Right ventricle myocardium superior (tissue), 1 donor: ENCODE data around the gene C1QTNF9B. TPM values are rescaled to one million over a fixed set of nuclear protein-coding genes. Genes with fewer than 3 reads are reported as not detected.

Source experiments
- ATAC-seq: fragments of 200-7000 bp; cut with Tn5 transposase; one replicate; pipeline ENCODE4 v1.9.1; 2020; ENCODE audit warnings: mild to moderate bottlenecking; ENCODE audit not compliant: poor library complexity
- DNase-seq: peaks from one replicate; pipeline ENCODE4 v3.0.0-alpha.2; 2020
- intact Hi-C: fragments of 100-400 bp; cut with DNase I; formaldehyde crosslinking; loops from one replicate; pipeline ENCODE4 v1.11.2; 2022
- total RNA-seq: library from RNA; stranded (reverse); fragmentation: NEBNext Ultra II Directional; extraction: Animal tissue kit (Norgen Biotek cat#: 25700); gene quantifications from one replicate; pipeline ENCODE4 v1.2.1, GENCODE V29; 2021
- donor health status: DM: no; HTN: yes; CAD: no; lungs with severe emphysema.

Gene C1QTNF9B
- total RNA-seq, 1 donor from 2014 or later: 1.9 TPM

GRCh38 chr13:23866420-23867026 is 30.8 kb downstream of the C1QTNF9B start:
- DNase-seq: no peak
- intact Hi-C loops: no loop called here
- ATAC-seq: no peak

GRCh38 chr13:23865906-23866305 is 31.4 kb downstream of the C1QTNF9B start:
- ATAC-seq (no peak), DNase-seq (no peak)
- intact Hi-C loops: no loop called here

GRCh38 chr13:23865026-23865425 is 32.3 kb downstream of the C1QTNF9B start:
- intact Hi-C loops: no loop called here
- no peak for ATAC-seq
- no peak for DNase-seq

- DNase-seq: no peak
- intact Hi-C loops: no loop called here
- ATAC-seq: no peak
Measured at GRCh38 chr13:23861310-23861709, 36.0 kb downstream of the C1QTNF9B start.

GRCh38 chr13:23859904-23860303 is 37.4 kb downstream of the C1QTNF9B start:
- no peak for ATAC-seq
- DNase-seq: no peak
- intact Hi-C loops: no loop called here

GRCh38 chr13:23859455-23859854 is 37.8 kb downstream of the C1QTNF9B start:
- intact Hi-C loops: no loop called here
- ATAC-seq: no peak
- no peak for DNase-seq

GRCh38 chr13:23858546-23858945 is 38.8 kb downstream of the C1QTNF9B start:
- ATAC-seq: no peak
- DNase-seq: no peak
- intact Hi-C loops: no loop called here

GRCh38 chr13:23856008-23856750 is 41.1 kb downstream of the C1QTNF9B start:
- ATAC-seq (no peak), DNase-seq (no peak)
- intact Hi-C loops: no loop called here

GRCh38 chr13:23855360-23855759 is 41.9 kb downstream of the C1QTNF9B start:
- DNase-seq (no peak), ATAC-seq (no peak)

GRCh38 chr13:23852351-23852750 is 45.0 kb downstream of the C1QTNF9B start:
- intact Hi-C loops: no loop called here
- no peak for ATAC-seq
- no peak for DNase-seq

More at GRCh38 chr13:23855360-23855759, 41.9 kb downstream of the C1QTNF9B start:
- intact Hi-C loops: no loop called here

GRCh38 chr13:23851106-23851505 is 46.2 kb downstream of the C1QTNF9B start:
- no peak for ATAC-seq
- intact Hi-C loops: no loop called here
- DNase-seq: no peak

GRCh38 chr13:23850134-23850533 is 47.2 kb downstream of the C1QTNF9B start:
- ATAC-seq (no peak), DNase-seq (no peak)
- intact Hi-C loops: no loop called here

- intact Hi-C loops: no loop called here
- DNase-seq (no peak), ATAC-seq (no peak)
Measured at GRCh38 chr13:23849670-23850069, 47.6 kb downstream of the C1QTNF9B start.

- intact Hi-C loops: no loop called here
- no peak for DNase-seq
- ATAC-seq: peak; percentile 15
Measured at GRCh38 chr13:23848646-23849141, 48.6 kb downstream of the C1QTNF9B start.

GRCh38 chr13:23848019-23848418 is 49.3 kb downstream of the C1QTNF9B start:
- no peak for DNase-seq
- no peak for ATAC-seq
- intact Hi-C loops: no loop called here

- ATAC-seq (no peak), DNase-seq (no peak)
- intact Hi-C loops: no loop called here
Measured at GRCh38 chr13:23847497-23847896, 49.8 kb downstream of the C1QTNF9B start.

GRCh38 chr13:23845105-23845725 is 52.1 kb downstream of the C1QTNF9B start:
- ATAC-seq: no peak
- intact Hi-C loops: no loop called here
- no peak for DNase-seq

- intact Hi-C loops: no loop called here
- DNase-seq: no peak
- ATAC-seq: no peak
Measured at GRCh38 chr13:23844132-23844531, 53.2 kb downstream of the C1QTNF9B start.

- ATAC-seq: no peak
- intact Hi-C loops: no loop called here
- DNase-seq: no peak
Measured at GRCh38 chr13:23843436-23843835, 53.9 kb downstream of the C1QTNF9B start.

- intact Hi-C loops: no loop called here
- no peak for ATAC-seq
Measured at GRCh38 chr13:23842406-23842805, 54.9 kb downstream of the C1QTNF9B start.

More at GRCh38 chr13:23842406-23842805, 54.9 kb downstream of the C1QTNF9B start:
- DNase-seq: no peak
